Activated CD8-positive, alpha-beta memory T cell treated with anti-CD3 and anti-CD28 coated beads, Interleukin-2, amount 10 ng/mL, durations not matched to agents 7 days and 5 days (primary cell): Measurements from ENCODE around the gene ZNF786. TPM values are rescaled to one million over a fixed set of nuclear protein-coding genes. Genes with fewer than 3 reads are reported as not detected.

Source experiments
- ATAC-seq: fragments of 150-1000 bp; cut with Tn5 transposase; one replicate; pipeline ENCODE4 v1.10.0; 2021; ENCODE audit warnings: moderate library complexity
- CTCF ChIA-PET: fragments of 350-600 bp; sonication (Branson Sonifier 250); formaldehyde crosslinking; loops from one replicate; lab custom pipeline; 2021; ENCODE audit warnings: antibody characterized with exemption; lab: Charles Lee
- DNase-seq: peaks from one replicate; pipeline ENCODE4 v3.0.0-alpha.2; 2020
- H3K27ac Mint-ChIP-seq: one replicate; pipeline ENCODE4 v1.8.0; 2021; ENCODE audit warnings: mild to moderate bottlenecking, mixed read lengths
- H3K27me3 Mint-ChIP-seq: one replicate; pipeline ENCODE4 v1.8.0; 2021; ENCODE audit warnings: mixed read lengths
- H3K36me3 Mint-ChIP-seq: one replicate; pipeline ENCODE4 v1.8.0; 2021; ENCODE audit warnings: mild to moderate bottlenecking, mixed read lengths
- H3K4me1 Mint-ChIP-seq: one replicate; pipeline ENCODE4 v1.8.0; 2021; ENCODE audit warnings: mixed read lengths
- H3K4me3 Mint-ChIP-seq: one replicate; pipeline ENCODE4 v1.8.0; 2021; ENCODE audit warnings: mild to moderate bottlenecking, moderate library complexity, mixed read lengths
- H3K9me3 Mint-ChIP-seq: one replicate; pipeline ENCODE4 v1.8.0; 2022; ENCODE audit warnings: low read depth, mixed read lengths
- total RNA-seq, 2 experiments: library from RNA; stranded (reverse); gene quantifications; one replicate each; pipeline ENCODE4 v1.2.3, GENCODE V29; 2021

ZNF786 gene
- 1 to 10 TPM; 7.1 to 7.4 TPM for total RNA-seq

GRCh38 chr7:149090397-149091195, at the start of gene ZNF786:
TSS of gene ZNF786 (minus strand) at chr7:149090718. CDS start at chr7:149090640, 78 bp downstream.
- ATAC-seq (peak; percentile 89), DNase-seq (peak; percentile 93)
- Mint-ChIP-seq H3K27me3 (no peaks in the 10 kb centered on the region), H3K27ac (peak within 1 kb of the TSS; percentile 99), H3K36me3 (peaks cover 12% of the 10 kb centered on the region), H3K4me1 (peaks cover 11% of the 10 kb centered on the region), H3K4me3 (peak within 1 kb of the TSS; percentile 88), H3K9me3 (no peaks in the 10 kb centered on the region)
- CTCF ChIA-PET: interaction anchor here (0.6 to 1.0 kb wide), 3 partner anchors 25 to 103 kb away, joined by 3 read pairs; no protein-coding TSS in a partner anchor

GRCh38 chr7:149136118-149136517, 45.6 kb upstream of the ZNF786 start:
- Mint-ChIP-seq H3K4me1 (no peaks in the 10 kb centered on the region), H3K4me3 (no peak overlapping the region), H3K9me3 (no peaks in the 10 kb centered on the region), H3K36me3 (peaks cover 28% of the 10 kb centered on the region), H3K27me3 (no peaks in the 10 kb centered on the region), H3K27ac (no peak overlapping the region)
- DNase-seq: no peak
- CTCF ChIA-PET: interaction anchor here (0.9 to 2.0 kb wide), 4 partner anchors 10 to 70 kb away, joined by 3 to 9 read pairs (median 4); partner anchors contain the start of gene ZNF398
- ATAC-seq: no peak

- H3K27me3 Mint-ChIP-seq: no peaks in the 10 kb centered on the region
- ATAC-seq: no peak
- peaks cover 4% of the 10 kb centered on the region for H3K4me1 Mint-ChIP-seq
- DNase-seq: no peak
- CTCF ChIA-PET: interaction anchor here (2.8 kb wide), 1 partner anchor 62 kb away, joined by 6 read pairs; the partner anchor contains the start of gene ZNF282
- H3K4me3 Mint-ChIP-seq: no peak overlapping the region
- peaks cover 49% of the 10 kb centered on the region for H3K36me3 Mint-ChIP-seq
- peaks cover 5% of the 10 kb centered on the region for H3K9me3 Mint-ChIP-seq
- H3K27ac Mint-ChIP-seq: no peak overlapping the region
Measured at GRCh38 chr7:149133028-149133710, 42.7 kb upstream of the ZNF786 start.

GRCh38 chr7:149130572-149131198, 40.2 kb upstream of the ZNF786 start:
- DNase-seq (no peak), ATAC-seq (no peak)
- H3K36me3 Mint-ChIP-seq: peaks cover 50% of the 10 kb centered on the region
- peaks cover 5% of the 10 kb centered on the region for H3K9me3 Mint-ChIP-seq
- H3K4me3 Mint-ChIP-seq: no peak overlapping the region
- peaks cover 11% of the 10 kb centered on the region for H3K4me1 Mint-ChIP-seq
- CTCF ChIA-PET: interaction anchor here (1.4 kb wide), 1 partner anchor 102 kb away, joined by 3 read pairs; the partner anchor contains the start of gene PDIA4
- H3K27me3 Mint-ChIP-seq: no peaks in the 10 kb centered on the region
- no peak overlapping the region for H3K27ac Mint-ChIP-seq

GRCh38 chr7:149126662-149127266, 36.2 kb upstream of the ZNF786 start:
- DNase-seq (peak; percentile 79), ATAC-seq (peak; percentile 57)
- Mint-ChIP-seq H3K27me3 (no peaks in the 10 kb centered on the region), H3K27ac (peak overlapping the region; percentile 99), H3K4me3 (peak overlapping the region; percentile 88), H3K9me3 (peaks cover 5% of the 10 kb centered on the region), H3K36me3 (peaks cover 36% of the 10 kb centered on the region), H3K4me1 (peaks cover 22% of the 10 kb centered on the region)
- CTCF ChIA-PET: interaction anchor here (0.6 to 5.0 kb wide), 14 partner anchors 16 to 185 kb away, joined by 3 to 61 read pairs (median 4); partner anchors contain the start of genes ZNF282 and ZNF398

GRCh38 chr7:149125863-149126661, 35.5 kb upstream of the ZNF786 start, which contains the start of gene ZNF425:
TSS of gene ZNF425 (minus strand) at chr7:149126324. CDS start at chr7:149126213, 111 bp downstream.
- Mint-ChIP-seq H3K9me3 (peaks cover 5% of the 10 kb centered on the region), H3K27me3 (no peaks in the 10 kb centered on the region), H3K27ac (peak within 1 kb of the TSS; percentile 99), H3K4me1 (peaks cover 22% of the 10 kb centered on the region), H3K4me3 (peak within 1 kb of the TSS; percentile 88), H3K36me3 (peaks cover 29% of the 10 kb centered on the region)
- CTCF ChIA-PET: interaction anchor here (0.6 to 5.0 kb wide), 17 partner anchors 10 to 184 kb away, joined by 3 to 61 read pairs (median 5); partner anchors contain the start of genes ZNF282, ZNF398 and ZNF783
- DNase-seq: peak; percentile 94
- ATAC-seq: peak; percentile 89

GRCh38 chr7:149125189-149125862, 34.8 kb upstream of the ZNF786 start:
- CTCF ChIA-PET: interaction anchor here (0.6 to 5.0 kb wide), 14 partner anchors 10 to 184 kb away, joined by 3 to 61 read pairs (median 5); partner anchors contain the start of genes ZNF282, ZNF398 and ZNF783
- Mint-ChIP-seq H3K4me1 (peaks cover 22% of the 10 kb centered on the region), H3K4me3 (peak overlapping the region; percentile 88), H3K27ac (peak overlapping the region; percentile 94), H3K36me3 (peaks cover 21% of the 10 kb centered on the region), H3K27me3 (no peaks in the 10 kb centered on the region), H3K9me3 (no peaks in the 10 kb centered on the region)
- DNase-seq (no peak), ATAC-seq (no peak)

GRCh38 chr7:149109969-149110368, 19.5 kb upstream of the ZNF786 start:
- no peak for ATAC-seq
- no peak overlapping the region for H3K27ac Mint-ChIP-seq
- H3K36me3 Mint-ChIP-seq: no peaks in the 10 kb centered on the region
- H3K9me3 Mint-ChIP-seq: no peaks in the 10 kb centered on the region
- CTCF ChIA-PET: interaction anchor here (1.0 kb wide), 1 partner anchor 13 kb away, joined by 3 read pairs; no protein-coding TSS in a partner anchor
- H3K4me3 Mint-ChIP-seq: no peak overlapping the region
- no peaks in the 10 kb centered on the region for H3K27me3 Mint-ChIP-seq
- DNase-seq: no peak
- no peaks in the 10 kb centered on the region for H3K4me1 Mint-ChIP-seq

GRCh38 chr7:149104749-149105148, 14.2 kb upstream of the ZNF786 start:
- DNase-seq (no peak), ATAC-seq (no peak)
- H3K36me3 Mint-ChIP-seq: no peaks in the 10 kb centered on the region
- H3K27ac Mint-ChIP-seq: no peak overlapping the region
- CTCF ChIA-PET: interaction anchor here (0.7 kb wide), 1 partner anchor 39 kb away, joined by 3 read pairs; no protein-coding TSS in a partner anchor
- H3K9me3 Mint-ChIP-seq: no peaks in the 10 kb centered on the region
- no peaks in the 10 kb centered on the region for H3K27me3 Mint-ChIP-seq
- no peak overlapping the region for H3K4me3 Mint-ChIP-seq
- no peaks in the 10 kb centered on the region for H3K4me1 Mint-ChIP-seq

GRCh38 chr7:149104214-149104613, 13.7 kb upstream of the ZNF786 start:
- no peaks in the 10 kb centered on the region for H3K4me1 Mint-ChIP-seq
- no peaks in the 10 kb centered on the region for H3K27me3 Mint-ChIP-seq
- DNase-seq (no peak), ATAC-seq (no peak)
- H3K27ac Mint-ChIP-seq: no peak overlapping the region
- no peaks in the 10 kb centered on the region for H3K36me3 Mint-ChIP-seq
- CTCF ChIA-PET: interaction anchor here (0.7 kb wide), 1 partner anchor 38 kb away, joined by 3 read pairs; no protein-coding TSS in a partner anchor
- H3K9me3 Mint-ChIP-seq: no peaks in the 10 kb centered on the region
- no peak overlapping the region for H3K4me3 Mint-ChIP-seq

GRCh38 chr7:149103424-149103823, 12.9 kb upstream of the ZNF786 start:
- Mint-ChIP-seq H3K4me1 (no peaks in the 10 kb centered on the region), H3K4me3 (no peak overlapping the region), H3K27me3 (no peaks in the 10 kb centered on the region), H3K27ac (no peak overlapping the region), H3K9me3 (no peaks in the 10 kb centered on the region), H3K36me3 (no peaks in the 10 kb centered on the region)
- CTCF ChIA-PET: no interaction called here
- ATAC-seq (no peak), DNase-seq (no peak)
